H9 (cell line): ENCODE measurements around the gene RUSC2. TPM values are rescaled to one million over a fixed set of nuclear protein-coding genes. Genes with fewer than 3 reads are reported as not detected.

Experiments used
- DNase-seq: peaks from one replicate; pipeline ENCODE4 v3.0.0-alpha.2; 2017
- H2AFZ ChIP-seq: one replicate; pipeline ENCODE4 v1.6.1; 2013; ENCODE audit warnings: mild to moderate bottlenecking, low read length, control low read depth, moderate library complexity
- H2AK5ac ChIP-seq: 2 replicates; pipeline ENCODE4 v1.6.1; 2013; ENCODE audit warnings: low read length, control low read depth, mixed read lengths; ENCODE audit not compliant: insufficient read length
- H2BK120ac ChIP-seq: one replicate; pipeline ENCODE4 v1.6.1; 2013; ENCODE audit warnings: low read depth, mild to moderate bottlenecking, low read length, control low read depth, inconsistent platforms; ENCODE audit not compliant: poor library complexity, severe bottlenecking
- H2BK12ac ChIP-seq: 2 replicates; pipeline ENCODE4 v1.6.1; 2013; ENCODE audit warnings: low read length, control low read depth, mixed read lengths, low read depth; ENCODE audit not compliant: insufficient read length
- H2BK15ac ChIP-seq: 2 replicates; pipeline ENCODE4 v1.6.1; 2013; ENCODE audit warnings: low read depth, low read length, control low read depth
- H2BK20ac ChIP-seq: one replicate; pipeline ENCODE4 v1.6.1; 2013; ENCODE audit warnings: low read depth, mild to moderate bottlenecking, low read length, control low read depth, inconsistent platforms; ENCODE audit not compliant: poor library complexity, severe bottlenecking
- H2BK5ac ChIP-seq: 2 replicates; pipeline ENCODE4 v1.6.1; 2013; ENCODE audit warnings: low read length, control low read depth, mixed read lengths; ENCODE audit not compliant: insufficient read length
- H3K14ac ChIP-seq: 2 replicates; pipeline ENCODE4 v1.6.1; 2013; ENCODE audit warnings: low read length, control low read depth; ENCODE audit not compliant: insufficient read depth
- H3K18ac ChIP-seq: 2 replicates; pipeline ENCODE4 v1.6.1; 2013; ENCODE audit warnings: low read depth, mild to moderate bottlenecking, mixed read lengths, low read length, control low read depth; ENCODE audit not compliant: insufficient read length
- H3K23ac ChIP-seq: 2 replicates; pipeline ENCODE4 v1.6.1; 2013; ENCODE audit warnings: low read length, control low read depth, mixed read lengths, low read depth; ENCODE audit not compliant: insufficient read length
- H3K23me2 ChIP-seq: 2 replicates; pipeline ENCODE4 v1.6.1; 2013; ENCODE audit warnings: low read depth, mild to moderate bottlenecking, mixed read lengths, low read length, control low read depth; ENCODE audit not compliant: insufficient read length, poor library complexity, severe bottlenecking
- H3K27ac ChIP-seq: 2 replicates; pipeline ENCODE4 v1.5.1; 2013; ENCODE audit warnings: low read length, control low read depth, mixed read lengths, low read depth; ENCODE audit not compliant: insufficient read length
- H3K27me3 ChIP-seq: 2 replicates; pipeline ENCODE4 v1.6.1; 2013; ENCODE audit warnings: low read length, control low read depth, inconsistent platforms; ENCODE audit not compliant: insufficient read depth
- H3K4ac ChIP-seq: 2 replicates; pipeline ENCODE4 v1.6.1; 2013; ENCODE audit warnings: low read depth, mild to moderate bottlenecking, control low read depth, inconsistent platforms, low read length, moderate library complexity
- H3K4me1 ChIP-seq: 2 replicates; pipeline ENCODE4 v1.6.1; 2013; ENCODE audit warnings: low read length, control low read depth, inconsistent platforms; ENCODE audit not compliant: insufficient read depth
- H3K4me2 ChIP-seq: 2 replicates; pipeline ENCODE4 v1.6.1; 2013; ENCODE audit warnings: low read length, control low read depth, mixed read lengths; ENCODE audit not compliant: insufficient read length, insufficient read depth
- H3K56ac ChIP-seq: 2 replicates; pipeline ENCODE4 v1.6.1; 2013; ENCODE audit warnings: low read depth, mild to moderate bottlenecking, mixed read lengths, low read length, control low read depth; ENCODE audit not compliant: insufficient read length
- H3K79me1 ChIP-seq: 2 replicates; pipeline ENCODE4 v1.6.1; 2013; ENCODE audit warnings: low read depth, mild to moderate bottlenecking, moderate library complexity, low read length, control low read depth, inconsistent platforms; ENCODE audit not compliant: insufficient read depth, poor library complexity, severe bottlenecking
- H3K79me2 ChIP-seq: 2 replicates; pipeline ENCODE4 v1.6.1; 2013; ENCODE audit warnings: low read length, control low read depth, inconsistent platforms; ENCODE audit not compliant: insufficient read depth
- H3K9ac ChIP-seq: 2 replicates; pipeline ENCODE4 v1.6.1; 2013; ENCODE audit warnings: low read length, control low read depth, mixed read lengths; ENCODE audit not compliant: insufficient read length; ENCODE audit errors: extremely low read depth
- H3K9me3 ChIP-seq: one replicate; pipeline ENCODE4 v1.6.1; 2013; ENCODE audit warnings: low read depth, low read length, inconsistent platforms; ENCODE audit not compliant: control insufficient read depth
- H3T11ph ChIP-seq: one replicate; pipeline ENCODE4 v1.6.1; 2013; ENCODE audit warnings: mild to moderate bottlenecking, low read length, control low read depth, inconsistent platforms
- H4K20me1 ChIP-seq: one replicate; pipeline ENCODE4 v1.6.1; 2013; ENCODE audit not compliant: control insufficient read depth, insufficient read length, insufficient read depth
- H4K5ac ChIP-seq: 2 replicates; pipeline ENCODE4 v1.6.1; 2013; ENCODE audit warnings: low read depth, mild to moderate bottlenecking, mixed read lengths, low read length, control low read depth; ENCODE audit not compliant: insufficient read length
- H4K8ac ChIP-seq: replicated peaks from 2 replicates; pipeline ENCODE4 v1.6.1; 2013; ENCODE audit warnings: low read length, control low read depth, mixed read lengths, low read depth; ENCODE audit not compliant: insufficient read length
- H4K91ac ChIP-seq: 2 replicates; pipeline ENCODE4 v1.6.1; 2013; ENCODE audit warnings: low read depth, mild to moderate bottlenecking, moderate library complexity, mixed read lengths, low read length, control low read depth; ENCODE audit not compliant: insufficient read length
- H3K27ac Mint-ChIP-seq, 3 experiments: 2 replicates in 2 of 3; 3 replicates in 1 of 3; pipeline ENCODE4 v1.8.0; 2020 to 2021; ENCODE audit warnings: mixed read lengths in 3 of 3, mild to moderate bottlenecking in 1 of 3, moderate library complexity in 1 of 3
- H3K27me3 Mint-ChIP-seq: 2 replicates; pipeline ENCODE4 v1.8.0; 2021; ENCODE audit warnings: low read depth, mild to moderate bottlenecking, moderate library complexity, mixed read lengths
- H3K36me3 Mint-ChIP-seq, 3 experiments: 2 replicates in 2 of 3; 3 replicates in 1 of 3; pipeline ENCODE4 v1.8.0; 2020 to 2021; ENCODE audit warnings: low read depth in 3 of 3, mixed read lengths in 3 of 3; ENCODE audit not compliant: insufficient read depth in 1 of 3
- H3K4me1 Mint-ChIP-seq, 2 experiments: 2 replicates each; pipeline ENCODE4 v1.8.0; 2020; ENCODE audit warnings: mixed read lengths in 2 of 2
- H3K4me3 Mint-ChIP-seq, 2 experiments: 2 replicates in 1 of 2; 3 replicates in 1 of 2; pipeline ENCODE4 v1.8.0; 2020 to 2021; ENCODE audit warnings: mild to moderate bottlenecking in 2 of 2, mixed read lengths in 2 of 2, moderate library complexity in 1 of 2
- H3K9me3 Mint-ChIP-seq, 2 experiments: 2 replicates in 1 of 2; 3 replicates in 1 of 2; pipeline ENCODE4 v1.8.0; 2020; ENCODE audit warnings: mild to moderate bottlenecking in 2 of 2, mixed read lengths in 2 of 2, moderate library complexity in 1 of 2
- CTCF ChIP-seq: fragments of 200-600 bp; sonication (generic); conservative IDR thresholded peaks from 3 replicates; pipeline ENCODE4 v1.8.0; 2021; ENCODE audit warnings: antibody characterized with exemption, mild to moderate bottlenecking
- WGBS: extraction: QIAGEN DNeasy Blood & Tissue Kit; methylation state at CpG from one replicate; pipeline ENCODE4 v1.1.7; 2013; ENCODE audit warnings: missing lambda C conversion rate, low lambda C conversion rate, mixed read lengths; ENCODE audit not compliant: insufficient read length; ENCODE audit errors: extremely low coverage; 5-methylcytosine and 5-hydroxymethylcytosine counted together
- total RNA-seq: library from RNA; stranded (reverse); gene quantifications from 2 replicates; pipeline ENCODE4 v1.2.1, GENCODE V29; 2021

The RUSC2 gene
- total RNA-seq, 1 experiment from 2014 or later: 6.3 TPM

GRCh38 chr9:35478871-35479270, 11.0 kb upstream of the RUSC2 start:
- Histone ChIP-seq H3K9me3 (no peaks in the 10 kb centered on the region), H3K23me2 (no peaks in the 10 kb centered on the region), H2BK5ac (no peak overlapping the region), H3T11ph (no peak overlapping the region), H4K20me1 (no peaks in the 10 kb centered on the region), H3K4me1 (no peaks in the 10 kb centered on the region), H3K14ac (no peak overlapping the region), H3K23ac (no peak overlapping the region), H3K79me2 (no peaks in the 10 kb centered on the region), H3K4ac (no peak overlapping the region), H3K9ac (no peak overlapping the region), H2BK120ac (no peak overlapping the region), H3K4me2 (no peak overlapping the region), H4K8ac (no peak overlapping the region), H2AK5ac (no peak overlapping the region), H4K91ac (no peak overlapping the region), H2BK12ac (no peak overlapping the region), H3K56ac (no peak overlapping the region), H2BK15ac (no peak overlapping the region), H3K27ac (no peak overlapping the region), H2AFZ (no peak overlapping the region), H3K27me3 (no peaks in the 10 kb centered on the region), H2BK20ac (no peak overlapping the region), H3K18ac (no peak overlapping the region), H3K79me1 (no peaks in the 10 kb centered on the region), H4K5ac (no peak overlapping the region)
- Mint-ChIP-seq H3K36me3 (no peaks in the 10 kb centered on the region), H3K27ac (no peak overlapping the region), H3K9me3 (no peaks in the 10 kb centered on the region), H3K4me1 (peaks cover 6 to 10% of the 10 kb centered on the region in 2 experiments), H3K27me3 (peaks cover 14% of the 10 kb centered on the region), H3K4me3 (no peak overlapping the region)
- WGBS: no CpG with 5 or more reads among the region's 1 CpG
- TF ChIP-seq CTCF: no peak
- DNase-seq: no peak
